Measurements from ENCODE around the gene NMBR.
A peak's percentile ranks its signal among the peaks of the same experiment; 100 is the strongest.

The NMBR gene

DNA sequence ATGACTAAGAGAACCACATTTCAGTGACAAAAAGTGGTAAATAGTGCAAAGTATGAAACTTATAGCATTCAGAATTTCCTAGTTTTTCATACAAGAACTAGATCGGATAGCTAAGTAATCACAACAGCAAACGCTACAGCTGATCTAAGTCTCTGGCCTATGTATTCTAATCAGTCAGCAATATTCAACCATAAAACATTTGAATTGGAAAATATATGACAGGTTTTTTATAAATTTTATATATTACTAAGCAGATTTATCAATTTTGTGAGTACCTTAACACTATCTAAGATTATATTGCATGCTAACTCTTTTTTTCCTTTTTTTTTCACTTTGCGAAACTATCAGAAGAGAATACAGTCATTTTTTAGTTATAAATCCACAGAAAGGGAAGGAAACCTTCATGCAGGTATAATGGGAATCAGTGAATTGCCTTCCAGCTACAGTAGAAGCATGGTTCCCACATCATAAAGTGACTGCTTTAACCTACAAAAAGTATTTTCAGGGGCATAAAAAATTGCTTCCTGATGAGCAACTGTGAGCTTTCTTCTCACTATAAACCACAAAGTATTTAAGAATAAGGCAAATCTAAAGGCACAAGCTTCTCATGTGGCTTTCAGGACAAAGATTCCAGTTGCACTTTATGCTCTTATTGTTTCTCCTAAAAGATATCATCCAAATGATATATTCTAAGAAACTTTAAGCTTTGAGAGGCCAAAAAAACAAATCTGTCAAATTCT is 88.2 kb downstream of the NMBR start:
- TF ChIP-seq, protein P1, sequence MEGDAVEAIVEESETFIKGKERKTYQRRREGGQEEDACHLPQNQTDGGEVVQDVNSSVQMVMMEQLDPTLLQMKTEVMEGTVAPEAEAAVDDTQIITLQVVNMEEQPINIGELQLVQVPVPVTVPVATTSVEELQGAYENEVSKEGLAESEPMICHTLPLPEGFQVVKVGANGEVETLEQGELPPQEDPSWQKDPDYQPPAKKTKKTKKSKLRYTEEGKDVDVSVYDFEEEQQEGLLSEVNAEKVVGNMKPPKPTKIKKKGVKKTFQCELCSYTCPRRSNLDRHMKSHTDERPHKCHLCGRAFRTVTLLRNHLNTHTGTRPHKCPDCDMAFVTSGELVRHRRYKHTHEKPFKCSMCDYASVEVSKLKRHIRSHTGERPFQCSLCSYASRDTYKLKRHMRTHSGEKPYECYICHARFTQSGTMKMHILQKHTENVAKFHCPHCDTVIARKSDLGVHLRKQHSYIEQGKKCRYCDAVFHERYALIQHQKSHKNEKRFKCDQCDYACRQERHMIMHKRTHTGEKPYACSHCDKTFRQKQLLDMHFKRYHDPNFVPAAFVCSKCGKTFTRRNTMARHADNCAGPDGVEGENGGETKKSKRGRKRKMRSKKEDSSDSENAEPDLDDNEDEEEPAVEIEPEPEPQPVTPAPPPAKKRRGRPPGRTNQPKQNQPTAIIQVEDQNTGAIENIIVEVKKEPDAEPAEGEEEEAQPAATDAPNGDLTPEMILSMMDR (conservative IDR thresholded peaks at IDR 0.05) = no peak
- no peak overlapping the region for H3K27ac ChIP-seq

DNA sequence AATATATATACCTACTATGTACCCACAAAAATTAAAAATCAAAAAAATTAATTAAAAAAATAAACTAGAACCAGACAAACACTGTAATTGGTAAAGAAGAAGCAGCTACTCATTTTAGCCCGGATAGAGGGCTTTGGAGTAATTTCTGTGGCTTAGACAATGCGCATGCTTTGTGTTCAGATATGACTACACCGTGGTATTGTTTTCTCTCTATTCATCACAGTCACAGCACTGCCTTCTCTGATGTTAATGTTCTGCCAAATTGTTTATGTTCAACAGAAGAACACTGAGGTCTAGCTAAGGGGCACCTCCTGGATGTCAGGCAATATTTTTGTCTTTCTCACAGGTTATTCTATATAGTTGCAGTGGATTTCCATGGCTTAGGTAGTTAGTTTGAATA is 91.7 kb downstream of the NMBR start:
- H3K27ac ChIP-seq = no peak overlapping the region
- TF ChIP-seq, protein P1 (conservative IDR thresholded peaks at IDR 0.05) = no peak

DNA sequence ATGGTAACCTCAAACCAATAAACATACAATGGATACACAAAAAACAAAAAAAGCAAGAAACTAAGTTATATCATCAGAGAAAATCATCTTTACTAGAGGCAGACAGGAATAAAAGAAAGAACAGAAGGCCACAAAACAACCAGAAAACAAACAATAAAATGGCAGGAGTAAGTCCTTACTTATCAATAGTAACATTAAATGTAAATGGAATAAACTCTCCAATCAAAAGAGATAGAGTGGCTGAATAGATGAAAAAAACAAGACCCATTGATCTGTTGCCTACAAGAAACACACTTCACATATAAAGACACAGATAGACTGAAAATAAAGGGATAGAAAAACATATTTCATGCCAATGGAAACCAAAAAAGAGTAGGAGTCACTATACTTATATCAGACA is 95.5 kb downstream of the NMBR start:
- TF ChIP-seq, protein P1 (conservative IDR thresholded peaks at IDR 0.05) = no peak
- no peak overlapping the region for H3K27ac ChIP-seq

DNA sequence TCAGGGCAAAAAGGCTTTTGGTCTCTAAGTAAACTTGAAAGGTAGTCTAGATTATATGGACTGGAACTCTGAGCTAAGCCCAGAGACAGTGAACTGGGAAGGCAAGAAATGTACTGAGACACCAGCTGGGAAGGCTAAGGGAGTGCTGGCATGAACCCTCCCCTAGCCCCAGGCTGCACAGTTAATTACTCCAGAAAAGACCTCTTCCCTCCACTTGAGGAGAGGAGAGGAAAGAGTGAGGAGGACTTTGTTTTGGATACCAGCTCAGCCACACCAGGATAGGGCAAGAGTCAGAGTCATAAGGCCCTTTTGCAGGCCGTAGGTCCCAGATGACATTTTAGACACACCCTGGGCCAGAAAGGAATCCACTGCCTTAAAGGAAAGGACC is 98.3 kb downstream of the NMBR start:
- TF ChIP-seq, protein P1 (conservative IDR thresholded peaks at IDR 0.05) = no peak
- no peak overlapping the region for H3K27ac ChIP-seq

DNA sequence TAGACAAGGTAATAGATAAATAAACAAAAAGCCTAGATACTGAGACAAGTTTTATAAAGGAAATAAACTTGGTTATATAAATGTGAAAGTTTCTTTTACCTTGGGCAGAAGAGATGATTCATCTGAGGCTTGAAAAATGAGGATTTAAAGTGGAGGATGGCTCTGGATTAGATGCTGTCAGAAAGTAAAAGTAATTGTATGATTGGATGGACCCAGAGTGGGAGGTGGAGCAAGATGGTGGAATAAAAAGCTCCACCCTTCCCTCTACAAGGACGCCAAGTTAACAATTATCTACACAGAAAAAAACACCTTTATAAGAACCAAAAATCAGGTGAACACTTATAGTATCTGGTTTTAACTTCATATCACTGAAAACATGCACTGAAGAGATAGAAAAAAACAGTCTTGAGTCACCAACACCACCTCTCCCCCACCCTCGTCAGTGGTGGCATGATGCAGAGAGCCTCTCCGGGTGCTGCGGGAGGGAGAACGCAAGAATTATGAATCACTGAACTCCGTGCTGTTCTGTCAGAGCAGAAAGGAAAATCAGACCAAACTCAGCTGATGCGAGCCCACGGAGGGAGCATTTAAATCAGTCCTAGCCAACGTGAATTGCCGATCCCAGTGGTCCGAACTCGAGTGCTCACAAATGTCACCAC is 98.9 kb downstream of the NMBR start:
- TF ChIP-seq, protein P1 (conservative IDR thresholded peaks at IDR 0.05) = no peak
- no peak overlapping the region for H3K27ac ChIP-seq

DNA sequence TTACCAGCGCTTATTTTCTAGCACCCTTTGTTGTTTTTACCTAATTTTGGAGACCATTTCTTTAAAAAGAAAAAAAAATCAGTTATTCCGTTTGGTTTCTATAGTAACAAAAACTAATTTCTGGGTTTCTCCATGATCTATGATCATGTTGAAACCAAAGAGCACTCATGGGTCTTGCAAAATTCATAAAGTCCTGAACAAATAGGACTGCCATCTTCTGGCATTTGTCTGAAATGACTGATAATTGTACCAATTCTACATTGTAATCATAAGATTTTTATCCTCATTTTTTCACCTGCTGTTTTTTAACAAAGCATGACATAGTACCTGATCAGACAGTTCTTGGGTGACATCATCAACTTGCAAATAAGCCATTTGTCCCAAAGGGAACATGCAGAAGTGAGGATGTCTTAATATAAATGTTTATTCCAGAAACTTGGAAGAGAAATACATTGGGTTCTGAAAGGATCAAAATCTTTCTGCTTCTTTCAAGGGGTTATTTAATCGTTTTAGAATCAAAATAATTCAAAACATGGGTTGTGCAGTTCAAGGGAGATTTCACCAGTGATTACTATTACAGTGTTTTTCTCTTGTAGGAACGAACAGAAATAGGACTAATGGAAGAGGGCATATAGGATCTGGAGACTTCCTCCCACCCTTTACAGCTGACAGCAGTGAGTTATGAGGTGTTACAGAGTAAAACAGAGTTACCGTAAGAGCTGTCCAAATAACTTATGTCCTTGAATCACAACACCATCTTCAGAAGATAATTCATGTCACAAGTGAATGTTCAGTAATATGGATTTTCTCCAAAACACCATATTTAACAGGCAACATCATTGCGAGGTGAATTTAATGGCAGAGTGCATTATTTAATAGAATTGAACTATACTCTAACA is 101.3 kb downstream of the NMBR start:
- no peak overlapping the region for H3K27ac ChIP-seq
- TF ChIP-seq, protein P1 (conservative IDR thresholded peaks at IDR 0.05) = peak; percentile 28; the same call in 1 of the 2 replicates

DNA sequence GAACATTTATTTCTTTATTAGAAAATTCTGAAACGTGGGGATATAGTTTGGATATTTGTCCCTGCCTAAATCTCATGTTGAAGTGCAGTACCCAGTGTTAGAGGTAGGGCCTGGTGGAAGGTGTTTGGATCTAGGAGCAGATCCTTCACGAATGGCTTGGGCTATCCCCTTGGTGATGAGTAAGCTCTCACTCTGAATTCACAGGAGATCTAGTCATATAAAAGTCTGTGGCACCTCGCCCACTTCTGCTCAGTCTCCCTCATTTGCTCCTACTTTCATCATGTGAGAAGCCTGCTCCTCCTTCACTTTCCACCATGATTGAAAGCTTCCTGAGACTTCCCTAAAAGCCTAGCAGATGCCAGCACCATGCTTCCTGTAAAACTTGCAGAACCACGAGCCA is 111.0 kb downstream of the NMBR start:
- H3K27ac ChIP-seq = no peak overlapping the region
- TF ChIP-seq, protein P1 (conservative IDR thresholded peaks at IDR 0.05) = no peak

All from VCaP (cell line).